GM21515 (cell line): ENCODE results near the gene DEFB108B.
"Not testable (repeated sequence)": the region's sequence is repeated elsewhere in the genome, so short reads cannot be mapped to it uniquely, and the experiment has no call there.

Experiments
- ATAC-seq: cut with Tn5 transposase; IDR thresholded peaks from one replicate; pipeline ENCODE4 v1.9.1; 2021; ENCODE audit not compliant: unreplicated experiment

DEFB108B gene

DNA sequence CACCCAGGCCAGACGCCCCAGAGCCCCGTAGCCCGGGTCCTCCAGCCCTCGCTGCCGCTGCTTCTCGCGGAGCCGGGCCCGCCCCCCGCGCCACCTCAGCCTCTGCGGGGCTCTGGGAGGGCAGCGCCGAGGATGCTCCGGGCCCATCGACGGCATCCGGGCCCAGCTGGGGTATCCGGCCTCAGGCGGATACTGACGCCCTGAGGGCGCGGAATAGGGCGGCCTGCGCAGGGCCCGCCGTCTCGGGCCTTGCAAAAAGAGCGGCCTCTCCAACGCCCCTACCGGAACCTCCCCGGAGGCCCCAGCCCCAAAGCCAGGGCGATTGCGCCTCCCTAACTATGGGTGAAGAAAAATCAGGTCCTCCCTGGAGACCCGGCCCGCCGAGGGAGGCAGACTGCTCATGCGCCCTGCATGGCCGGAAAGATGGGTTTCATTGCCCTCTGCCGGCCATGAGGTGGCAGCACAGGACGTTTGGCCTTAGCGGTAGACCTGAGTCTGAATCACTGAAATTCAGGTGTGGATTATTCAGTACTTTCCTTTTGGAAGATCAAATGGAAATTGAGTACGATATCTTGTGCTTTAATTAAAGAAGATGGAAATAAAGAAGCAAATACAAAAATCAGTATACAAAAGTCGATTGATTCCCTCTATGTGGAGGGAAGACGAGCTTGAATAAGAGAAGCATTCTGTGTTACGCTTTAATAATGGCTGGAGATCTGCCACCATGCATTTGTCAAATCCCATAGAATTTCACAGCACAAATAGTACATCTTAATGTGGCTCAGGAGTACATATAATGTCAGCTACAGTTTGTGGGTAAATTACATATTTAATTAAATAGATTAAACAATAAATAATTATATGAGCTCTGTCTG, 19.3 kb upstream of the DEFB108B start:
- ATAC-seq, result not testable (repeated sequence)

DNA sequence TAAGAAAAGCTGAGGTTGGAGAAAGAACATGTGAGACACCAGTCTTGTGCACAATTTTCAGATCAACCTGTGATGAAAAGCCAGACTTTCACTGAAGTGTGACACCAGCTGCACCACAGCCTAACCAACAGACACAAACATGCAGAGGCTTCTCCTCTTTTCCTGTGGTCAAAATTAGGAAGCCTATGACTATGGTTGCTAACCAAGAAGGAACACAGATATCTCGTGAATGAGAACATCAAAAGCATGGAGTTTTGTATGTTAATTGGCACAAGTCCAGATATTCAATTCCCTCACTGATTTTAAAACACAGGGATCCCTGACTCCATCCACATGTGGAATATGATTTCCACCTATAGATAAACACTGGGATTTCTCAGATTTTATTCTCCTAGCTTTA, 11.5 kb upstream of the DEFB108B start:
- ATAC-seq, result not testable (repeated sequence)

DNA sequence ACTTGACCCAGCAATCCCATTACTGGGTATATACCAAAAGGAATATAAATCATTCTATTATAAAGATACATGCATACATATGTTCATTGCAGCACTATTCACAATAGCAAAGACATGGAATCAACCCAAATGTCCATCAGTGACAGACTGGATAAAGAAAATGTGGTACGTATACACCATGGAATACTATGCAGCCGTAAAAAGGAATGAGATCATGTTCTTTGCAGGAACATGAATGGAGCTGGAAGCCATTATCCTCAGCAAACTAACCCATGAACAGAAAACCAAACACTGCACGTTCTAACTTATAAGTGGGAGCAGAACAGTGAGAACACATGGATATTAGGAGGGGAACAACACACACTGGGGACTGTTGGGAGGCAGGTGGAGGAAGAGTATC, 3.8 kb upstream of the DEFB108B start:
- ATAC-seq, result not testable (repeated sequence)

DNA sequence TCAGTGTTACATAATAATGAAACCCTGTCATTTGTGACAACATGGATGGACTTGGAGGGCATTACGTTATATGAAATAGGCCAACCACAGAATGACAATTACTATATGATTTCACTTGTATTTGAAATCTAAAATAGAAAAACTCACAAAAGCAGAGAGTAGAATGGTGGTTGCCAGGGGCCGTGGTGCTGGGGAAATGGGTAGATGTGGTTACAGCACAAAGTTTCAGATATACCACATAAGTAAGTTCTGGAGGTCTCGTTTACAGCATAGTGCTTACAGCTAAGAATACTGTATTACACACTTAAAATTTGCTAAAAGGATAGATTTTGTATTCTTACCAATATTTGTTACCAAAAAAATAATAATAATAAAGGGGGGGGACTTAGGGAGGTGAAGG, 3.3 kb upstream of the DEFB108B start:
- not testable (repeated sequence) for ATAC-seq

GRCh38 chr11:71842720-71843119, 9.7 kb downstream of the DEFB108B start:
- not testable (repeated sequence) for ATAC-seq

- not testable (repeated sequence) for ATAC-seq
Observed at GRCh38 chr11:71843355-71843754, 10.4 kb downstream of the DEFB108B start.

GRCh38 chr11:71843858-71844257, 10.9 kb downstream of the DEFB108B start:
- no peak for ATAC-seq

- not testable (repeated sequence) for ATAC-seq
Observed at GRCh38 chr11:71853895-71854294, 20.9 kb downstream of the DEFB108B start.

- not testable (repeated sequence) for ATAC-seq
Observed at GRCh38 chr11:71855880-71856279, 22.9 kb downstream of the DEFB108B start.

GRCh38 chr11:71860835-71861234, 27.8 kb downstream of the DEFB108B start:
- not testable (repeated sequence) for ATAC-seq

GRCh38 chr11:71863978-71864627, 31.1 kb downstream of the DEFB108B start:
- not testable (repeated sequence) for ATAC-seq

DNA sequence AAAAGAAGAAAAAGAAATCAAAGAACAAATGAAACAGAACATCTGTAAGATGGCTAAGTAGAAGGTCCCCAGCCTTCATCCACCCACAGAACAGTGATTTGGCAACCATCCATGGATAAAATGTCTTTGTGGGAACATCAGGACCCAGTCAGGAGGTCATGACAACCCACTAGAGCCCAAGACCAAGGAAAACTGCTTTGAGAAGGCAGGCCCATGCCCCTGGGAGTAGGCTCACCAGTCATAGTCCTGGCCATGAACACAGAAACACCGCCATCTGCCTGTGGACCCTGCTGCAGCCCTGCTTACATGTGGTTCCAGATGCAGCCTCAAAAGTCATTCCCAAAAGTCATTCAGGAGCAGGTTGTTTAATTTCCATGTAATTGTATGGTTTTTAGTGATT, 34.2 kb downstream of the DEFB108B start:
- not testable (repeated sequence) for ATAC-seq

DNA sequence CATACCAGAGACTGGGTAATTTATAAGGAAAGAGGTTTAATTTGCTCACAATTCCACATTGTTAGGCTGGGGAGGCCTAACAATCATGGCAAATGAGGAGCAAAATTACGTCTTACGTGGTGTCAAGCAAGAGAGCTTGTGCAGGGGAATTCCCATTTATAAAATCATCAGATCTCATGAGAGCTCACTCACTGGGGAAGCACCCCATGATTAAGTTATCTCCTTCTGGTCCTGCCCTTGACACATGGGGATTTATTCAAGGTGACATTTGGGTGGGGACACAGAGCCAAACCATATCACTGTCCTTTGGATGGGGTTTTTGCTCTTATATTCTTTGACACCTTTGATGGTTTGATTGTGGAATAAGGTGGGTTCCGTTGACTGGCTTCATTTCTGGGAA, 36.9 kb downstream of the DEFB108B start:
- not testable (repeated sequence) for ATAC-seq

DNA sequence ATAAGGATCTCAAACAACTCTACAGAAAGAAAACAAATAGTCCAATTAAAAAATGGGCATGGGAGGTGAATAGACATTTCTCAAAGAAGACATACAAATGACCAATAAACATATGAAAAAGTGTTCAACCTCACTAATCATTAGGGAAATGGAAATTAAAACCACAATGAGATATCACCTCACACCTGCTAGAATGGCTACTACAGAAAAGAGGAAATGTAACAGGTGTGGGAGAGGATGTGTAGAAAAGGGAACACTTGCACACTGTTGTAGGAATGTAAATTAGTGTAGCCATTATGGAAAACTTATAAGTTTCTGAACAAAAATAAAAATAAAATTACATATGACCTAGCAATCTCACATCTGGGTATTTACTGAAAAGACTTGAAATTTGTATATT, 37.7 kb downstream of the DEFB108B start:
- ATAC-seq, result not testable (repeated sequence)

GRCh38 chr11:71876262-71876661, 43.3 kb downstream of the DEFB108B start:
- ATAC-seq, result not testable (repeated sequence)

DNA sequence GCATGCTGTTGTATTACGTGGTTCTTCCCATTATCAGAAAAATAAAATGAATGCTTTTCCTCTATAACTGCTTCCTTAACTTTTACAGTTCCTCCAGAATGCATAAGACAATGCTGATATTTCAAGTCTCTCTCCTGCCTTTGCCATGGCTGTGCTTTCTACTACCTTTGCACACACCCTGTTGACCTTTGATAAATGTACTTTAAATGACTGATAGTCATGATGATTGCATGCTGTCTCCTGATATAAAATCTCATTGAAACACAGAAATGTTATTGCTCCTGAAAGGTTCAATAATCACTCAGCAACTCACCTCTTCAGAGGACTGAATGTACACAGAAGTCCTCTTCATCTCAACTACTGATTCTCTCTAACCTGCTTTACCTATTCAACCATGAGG, 45.1 kb downstream of the DEFB108B start, which contains the start of gene DEFB131B:
Gene DEFB131B, plus strand, starts transcription at position 395 of the 400 bp plus-strand sequence. Its CDS starts 0 bp downstream, at position 395.
- ATAC-seq, result not testable (repeated sequence)

DNA sequence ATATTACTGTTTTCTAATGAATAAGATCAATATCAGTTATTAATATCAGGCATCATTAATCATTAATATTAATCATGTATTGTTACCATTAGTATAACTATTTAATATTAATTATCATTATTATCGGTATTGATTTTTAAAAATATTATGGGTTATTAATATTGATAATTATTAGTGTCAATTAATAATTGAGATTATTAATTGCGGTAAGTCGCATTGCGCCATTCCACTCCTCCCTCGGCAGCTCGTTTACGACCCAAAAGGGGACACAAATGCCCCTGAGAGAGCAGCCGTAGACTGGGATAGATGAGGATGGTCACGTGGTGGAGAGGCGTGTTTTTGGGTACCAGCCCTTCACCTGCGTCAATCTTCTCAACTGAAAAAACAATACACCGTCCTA, 52.8 kb downstream of the DEFB108B start:
- ATAC-seq, result not testable (repeated sequence)
